OCI-LY7 (cell line): ENCODE measurements around the gene TXN. TPM values are rescaled to one million over a fixed set of nuclear protein-coding genes. Genes with fewer than 3 reads are reported as not detected.

ENCODE experiments used
- BruUV-seq: library from RNA; stranded (reverse); fragments of 400-500 nt; replicated peaks from 2 replicates; lab custom pipeline; 2021; lab: Mats Ljungman, UMichigan
- CTCF ChIA-PET: fragments of 300-600 bp; sonication (Branson Sonifier 250); formaldehyde crosslinking; loops from one replicate; lab custom pipeline; 2022; ENCODE audit warnings: antibody characterized with exemption; ENCODE audit not compliant: unreplicated experiment; lab: Charles Lee
- POLR2A ChIA-PET: fragments of 300-600 bp; sonication (Branson Sonifier 250); formaldehyde crosslinking; loops from one replicate; lab custom pipeline; 2022; ENCODE audit warnings: antibody characterized with exemption; lab: Charles Lee
- DNase-seq: peaks from one replicate; pipeline ENCODE4 v3.0.0-alpha.2; 2015; ENCODE audit warnings: low spot score
- H2AFZ ChIP-seq: fragments of 200-600 bp; sonication (generic), shearing (Covaris generic); 2 replicates; pipeline ENCODE4 v1.6.1; 2014; ENCODE audit warnings: mild to moderate bottlenecking, antibody characterized with exemption, low read length, moderate library complexity
- H3K27ac ChIP-seq: fragments of 200-600 bp; sonication (generic); 2 replicates; pipeline ENCODE4 v1.5.1; 2014; ENCODE audit warnings: mixed run types, low read depth, mild to moderate bottlenecking, moderate library complexity, low read length, inconsistent platforms; ENCODE audit not compliant: poor library complexity, severe bottlenecking
- H3K36me3 ChIP-seq: fragments of 200-600 bp; sonication (generic); 2 replicates; pipeline ENCODE4 v1.6.1; 2014; ENCODE audit warnings: mild to moderate bottlenecking, antibody characterized with exemption, low read length, moderate library complexity, mixed read lengths; ENCODE audit not compliant: insufficient read depth
- H3K4me1 ChIP-seq: fragments of 200-600 bp; sonication (generic); 2 replicates; pipeline ENCODE4 v1.5.1; 2014; ENCODE audit warnings: mild to moderate bottlenecking, low read length; ENCODE audit not compliant: insufficient read depth, poor library complexity, severe bottlenecking
- H3K4me2 ChIP-seq: fragments of 200-600 bp; sonication (generic); 2 replicates; pipeline ENCODE4 v1.6.1; 2014; ENCODE audit warnings: mild to moderate bottlenecking, low read length
- H3K4me3 ChIP-seq: fragments of 200-600 bp; sonication (generic); 2 replicates; pipeline ENCODE4 v1.5.1; 2014; ENCODE audit warnings: mild to moderate bottlenecking, low read depth, low read length; ENCODE audit not compliant: poor library complexity, severe bottlenecking
- H3K79me2 ChIP-seq: fragments of 200-600 bp; sonication (generic); 2 replicates; pipeline ENCODE4 v1.6.1; 2016; ENCODE audit warnings: low read depth, mild to moderate bottlenecking, low read length, moderate library complexity, mixed read lengths; ENCODE audit not compliant: insufficient read depth
- H3K9me2 ChIP-seq: fragments of 200-600 bp; sonication (generic); 2 replicates; pipeline ENCODE4 v1.6.1; 2016; ENCODE audit warnings: mild to moderate bottlenecking, low read length, mixed read lengths; ENCODE audit not compliant: insufficient read depth
- H3K9me3 ChIP-seq: fragments of 200-600 bp; sonication (generic); 2 replicates; pipeline ENCODE4 v1.6.1; 2014; ENCODE audit warnings: mild to moderate bottlenecking, mixed run types, low read length, mixed read lengths
- H4K20me1 ChIP-seq: fragments of 200-600 bp; sonication (generic); 2 replicates; pipeline ENCODE4 v1.6.1; 2014; ENCODE audit warnings: mild to moderate bottlenecking, antibody characterized with exemption, low read length, moderate library complexity, mixed read lengths; ENCODE audit not compliant: insufficient read depth
- CTCF ChIP-seq: fragments of 200-600 bp; sonication (generic); conservative IDR thresholded peaks from 2 replicates; pipeline ENCODE4 v1.5.1; 2014; ENCODE audit warnings: mild to moderate bottlenecking, antibody characterized with exemption, low read length, moderate library complexity, mixed read lengths
- EZH2phosphoT487 ChIP-seq: fragments of 200-600 bp; sonication (generic); IDR thresholded peaks from 2 replicates; pipeline ENCODE4 v1.6.1; 2018; ENCODE audit warnings: low read depth, borderline replicate concordance, mild to moderate bottlenecking, mixed run types, antibody characterized with exemption, low read length, moderate library complexity, mixed read lengths
- intact Hi-C: fragments of 100-400 bp; cut with micrococcal nuclease; formaldehyde crosslinking; loops from one replicate; pipeline ENCODE4 v1.10.0; 2022; ENCODE audit not compliant: unreplicated experiment
- total RNA-seq, 2 experiments: library from RNA; depleted of rRNA in 1 of 2; stranded (reverse); fragments of >200 nt in 1 of 2; shearing (Covaris generic) in 1 of 2; gene quantifications; 2 replicates each; pipeline ENCODE4 v1.2.3, GENCODE V29; 2014 to 2022

The TXN gene
- total RNA-seq, 2 experiments from 2014 or later: 120 to 165 TPM

DNA sequence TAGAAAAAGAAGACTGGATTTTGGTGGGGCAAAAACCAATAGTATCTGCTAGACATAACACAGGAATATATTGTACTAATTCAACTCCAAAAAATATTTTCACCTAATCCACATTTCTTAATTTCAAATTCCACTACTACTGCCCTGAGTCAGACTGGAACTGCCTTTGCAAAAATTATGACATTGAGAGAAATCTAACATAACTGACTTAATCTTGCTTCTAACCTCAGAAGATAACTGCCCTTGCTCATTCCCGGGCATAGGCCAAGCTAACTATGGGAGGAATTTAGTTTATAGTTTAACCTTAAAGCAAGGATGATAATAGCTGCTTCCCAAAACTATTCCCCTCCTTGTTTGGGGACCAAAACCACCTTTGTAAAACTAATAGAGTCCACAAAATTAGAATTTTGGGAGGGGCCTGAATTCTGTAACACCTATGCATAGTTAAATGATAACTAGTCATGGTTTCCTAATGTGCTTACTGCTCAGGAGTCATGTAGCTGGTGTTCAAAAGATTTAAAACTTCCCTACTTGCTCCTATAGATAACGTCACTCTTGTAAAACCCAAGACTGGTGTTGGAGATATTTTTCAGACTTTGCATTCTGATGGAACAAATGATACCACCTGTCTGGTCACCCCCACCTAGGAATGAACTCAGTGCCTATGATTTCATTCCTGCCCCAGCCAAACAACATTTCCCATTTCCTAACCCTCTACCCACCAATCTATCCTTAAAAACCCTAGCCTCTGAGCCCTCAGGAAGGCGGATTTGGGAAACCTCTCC is 14.1 kb upstream of the TXN start:
- BruUV-seq: no TSS peak
- Histone ChIP-seq H3K4me1 (no peaks in the 10 kb centered on the region), H3K36me3 (no peaks in the 10 kb centered on the region), H4K20me1 (no peaks in the 10 kb centered on the region), H3K9me3 (no peaks in the 10 kb centered on the region), H3K9me2 (no peaks in the 10 kb centered on the region), H2AFZ (no peak overlapping the region), H3K4me2 (no peak overlapping the region), H3K4me3 (no peak overlapping the region), H3K27ac (no peak overlapping the region), H3K79me2 (no peaks in the 10 kb centered on the region)
- intact Hi-C loops: no loop called here
- no peak for DNase-seq
- TF ChIP-seq CTCF (no peak), EZH2phosphoT487 (no peak)
- POLR2A ChIA-PET: interaction anchor here (0.6 kb wide), 2 partner anchors 21 to 198 kb away, joined by 3 to 4 read pairs; no protein-coding TSS in a partner anchor
- CTCF ChIA-PET: no interaction called here

DNA sequence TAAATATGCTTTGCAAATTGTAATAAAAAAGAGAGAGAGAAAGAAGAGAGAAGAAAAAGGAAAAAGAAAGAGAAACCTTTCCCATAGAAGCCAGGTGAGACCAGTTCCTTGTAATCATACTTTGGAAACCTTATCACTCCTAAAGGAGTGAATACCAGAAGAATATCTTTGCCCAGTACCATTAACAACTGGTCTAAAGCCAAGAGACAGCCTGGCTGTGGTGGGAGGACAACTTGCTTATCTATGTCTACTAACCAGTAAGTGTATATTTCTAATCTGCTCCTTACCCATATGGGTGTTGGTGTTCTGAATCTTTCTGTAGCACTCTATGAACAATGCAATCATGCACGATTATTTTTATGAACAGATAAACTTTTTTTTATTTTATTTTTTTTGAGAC is 10.5 kb upstream of the TXN start:
- H3K4me1 ChIP-seq: no peaks in the 10 kb centered on the region
- H4K20me1 ChIP-seq: no peaks in the 10 kb centered on the region
- no peak overlapping the region for H3K4me3 ChIP-seq
- no peak overlapping the region for H3K27ac ChIP-seq
- ChIA-PET POLR2A (no interaction called here), CTCF (no interaction called here)
- H3K36me3 ChIP-seq: no peaks in the 10 kb centered on the region
- no peaks in the 10 kb centered on the region for H3K9me3 ChIP-seq
- no peaks in the 10 kb centered on the region for H3K79me2 ChIP-seq
- no peaks in the 10 kb centered on the region for H3K9me2 ChIP-seq
- H2AFZ ChIP-seq: no peak overlapping the region
- DNase-seq: no peak
- no TSS peak for BruUV-seq
- H3K4me2 ChIP-seq: no peak overlapping the region
- no peak for TF ChIP-seq EZH2phosphoT487
- TF ChIP-seq CTCF: no peak
- intact Hi-C loops: no loop called here

- no peak overlapping the region for H3K4me3 ChIP-seq
- no TSS peak for BruUV-seq
- no peaks in the 10 kb centered on the region for H3K9me3 ChIP-seq
- H3K27ac ChIP-seq: no peak overlapping the region
- ChIA-PET CTCF (no interaction called here), POLR2A (interaction anchor here (1.1 to 1.3 kb wide), 3 partner anchors 11 to 13 kb away, joined by 3 to 4 read pairs (median 3); no protein-coding TSS in a partner anchor)
- H3K4me1 ChIP-seq: peaks cover 12% of the 10 kb centered on the region
- DNase-seq: no peak
- H3K36me3 ChIP-seq: no peaks in the 10 kb centered on the region
- H3K9me2 ChIP-seq: no peaks in the 10 kb centered on the region
- H2AFZ ChIP-seq: no peak overlapping the region
- no peak for TF ChIP-seq CTCF
- TF ChIP-seq EZH2phosphoT487: no peak
- no peak overlapping the region for H3K4me2 ChIP-seq
- intact Hi-C loops: no loop called here
- H4K20me1 ChIP-seq: no peaks in the 10 kb centered on the region
- H3K79me2 ChIP-seq: no peaks in the 10 kb centered on the region
These were observed 5.3 kb upstream of the TXN start for GRCh38 chr9:110261632-110262031.
